ENCODE results near the gene THAP3. TPM values are rescaled to one million over a fixed set of nuclear protein-coding genes. Genes with fewer than 3 reads are reported as not detected.

Gene THAP3
- total and polyA plus RNA-seq, 2 of the 4 experiments (the other 2 are of a cell fraction): 14.2 to 14.9 TPM

GRCh38 chr1:6584126-6585080 is 40.3 kb upstream of the THAP3 start:
- Histone ChIP-seq H3K27ac (ENCODE audit: insufficient read depth, low read length) (no peak overlapping the region), H3K4me1 (ENCODE audit: control insufficient read depth, insufficient read depth, low read length) (peaks cover 8% of the 10 kb centered on the region), H3K9ac (ENCODE audit: low read depth, low read length) (no peak overlapping the region), H2AK9ac (replicated peaks; ENCODE audit: low read depth, low read length, poor library complexity) (peak overlapping the region; percentile 15), H3K4ac (ENCODE audit: low read depth, low read length) (no peak overlapping the region), H2BK5ac (ENCODE audit: low read depth, low read length, poor library complexity, severe bottlenecking) (no peak overlapping the region), H3K14ac (replicated peaks; ENCODE audit: low read depth, low read length) (no peak overlapping the region), H4K5ac (ENCODE audit: low read depth, low read length) (no peak overlapping the region), H2AK5ac (ENCODE audit: low read depth, low read length) (no peak overlapping the region), H2AFZ (replicated peaks; ENCODE audit: low read length, poor library complexity) (no peak overlapping the region), H2BK20ac (ENCODE audit: low read depth, low read length) (no peak overlapping the region), H3K27me3 (ENCODE audit: control insufficient read depth, insufficient read depth, low read length) (no peaks in the 10 kb centered on the region), H3K79me1 (ENCODE audit: low read depth in 1 of 2, low read length in 2 of 2) (peaks cover 15 to 51% of the 10 kb centered on the region in 2 experiments), H3K4me3 (ENCODE audit: insufficient read depth, low read depth, low read length) (no peak overlapping the region), H2BK15ac (ENCODE audit: low read depth, low read length) (no peak overlapping the region), H4K20me1 (ENCODE audit: insufficient read depth, low read length) (peaks cover 31% of the 10 kb centered on the region), H3K9me3 (ENCODE audit: control insufficient read depth, insufficient read depth, low read length) (no peaks in the 10 kb centered on the region), H2BK120ac (ENCODE audit: low read depth, low read length) (no peak overlapping the region), H3K18ac (ENCODE audit: low read depth, low read length) (no peak overlapping the region), H3K56ac (ENCODE audit: extremely low read depth, insufficient read depth, low read length) (no peak overlapping the region), H4K8ac (ENCODE audit: low read depth in 2 of 2, low read length in 2 of 2) (no peak overlapping the region), H3K9me1 (ENCODE audit: insufficient read depth, low read length) (peaks cover 11% of the 10 kb centered on the region), H3K36me3 (ENCODE audit: control insufficient read depth, insufficient read depth, low read length) (peaks cover 26% of the 10 kb centered on the region), H4K91ac (ENCODE audit: insufficient read depth, low read depth, low read length) (no peak overlapping the region), H3K4me2 (ENCODE audit: low read depth, low read length) (no peak overlapping the region), H3K23ac (ENCODE audit: low read depth, low read length) (no peak overlapping the region)
- in situ Hi-C loops (cut with MboI; ENCODE audit: low sequenced_read_pairs): no loop called here
- DNase-seq (no peak), ATAC-seq (ENCODE audit: low read depth) (no peak)
- BruUV-seq (replicated peaks): no TSS peak
- intact Hi-C loops (cut with micrococcal nuclease): no loop called here
- 74% methylated on average over 13 of the region's 21 CpGs; no CpG with 5 or more reads in 1 of the 2 experiments for WGBS, 2 experiments (ENCODE audit: extremely low coverage in 2 of 2, insufficient read length in 1 of 2)
- dilution Hi-C loops (cut with HindIII; ENCODE audit: low sequenced_read_pairs, unreplicated experiment): no loop called here
- ChIA-PET POLR2A (ENCODE audit: unreplicated experiment) (no interaction called here), CTCF (interaction anchor here (0.7 kb wide), 1 partner anchor 21 kb away, joined by 5 read pairs; no protein-coding TSS in a partner anchor)
- TF ChIP-seq MAFK (IDR thresholded peaks at IDR 0.05; ENCODE audit: low read depth, low read length) (peak; percentile 92), CTCF (conservative IDR thresholded peaks at IDR 0.05; ENCODE audit: low read depth, low read length) (no peak; the same call in 1 of the 2 replicates)
